NB4 (cell line): ENCODE data around the gene ANP32A.

Experiments
- POLR2A ChIP-seq: IDR thresholded peaks from 2 replicates; pipeline ENCODE4 v1.6.1; 2011; ENCODE audit warnings: mild to moderate bottlenecking; ENCODE audit not compliant: insufficient read length; ENCODE audit errors: extremely low read depth
- TF ChIP-seq, protein P1 (sequence below): IDR thresholded peaks from one replicate; pipeline ENCODE4 v1.5.1; 2012; ENCODE audit warnings: low read depth, low read length
- TF ChIP-seq, protein P2 (sequence below): IDR thresholded peaks from 2 replicates; pipeline ENCODE4 v1.6.1; 2011; ENCODE audit warnings: low read depth, low read length

DNA sequence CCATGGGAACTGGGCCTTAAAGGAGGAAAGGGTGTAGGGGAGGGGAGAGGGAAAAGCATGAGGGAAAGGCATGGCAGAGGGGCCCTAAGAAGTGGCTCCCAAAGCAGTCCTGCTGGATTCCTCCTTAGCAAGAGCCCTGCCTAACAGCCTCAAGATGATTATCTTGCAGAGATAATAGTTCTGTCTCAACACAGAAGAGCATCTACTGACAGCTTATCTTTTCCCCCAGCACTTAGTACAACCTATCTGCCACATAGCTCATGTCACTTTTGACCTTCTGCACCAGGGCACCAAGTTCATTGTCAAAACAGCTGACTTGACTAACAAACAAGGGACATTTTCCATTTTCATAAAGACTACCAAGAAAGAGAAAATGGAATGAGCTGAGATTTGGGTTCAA, 86.3 kb downstream of the ANP32A start:
- TF ChIP-seq POLR2A, result no peak
- TF ChIP-seq, protein P1, sequence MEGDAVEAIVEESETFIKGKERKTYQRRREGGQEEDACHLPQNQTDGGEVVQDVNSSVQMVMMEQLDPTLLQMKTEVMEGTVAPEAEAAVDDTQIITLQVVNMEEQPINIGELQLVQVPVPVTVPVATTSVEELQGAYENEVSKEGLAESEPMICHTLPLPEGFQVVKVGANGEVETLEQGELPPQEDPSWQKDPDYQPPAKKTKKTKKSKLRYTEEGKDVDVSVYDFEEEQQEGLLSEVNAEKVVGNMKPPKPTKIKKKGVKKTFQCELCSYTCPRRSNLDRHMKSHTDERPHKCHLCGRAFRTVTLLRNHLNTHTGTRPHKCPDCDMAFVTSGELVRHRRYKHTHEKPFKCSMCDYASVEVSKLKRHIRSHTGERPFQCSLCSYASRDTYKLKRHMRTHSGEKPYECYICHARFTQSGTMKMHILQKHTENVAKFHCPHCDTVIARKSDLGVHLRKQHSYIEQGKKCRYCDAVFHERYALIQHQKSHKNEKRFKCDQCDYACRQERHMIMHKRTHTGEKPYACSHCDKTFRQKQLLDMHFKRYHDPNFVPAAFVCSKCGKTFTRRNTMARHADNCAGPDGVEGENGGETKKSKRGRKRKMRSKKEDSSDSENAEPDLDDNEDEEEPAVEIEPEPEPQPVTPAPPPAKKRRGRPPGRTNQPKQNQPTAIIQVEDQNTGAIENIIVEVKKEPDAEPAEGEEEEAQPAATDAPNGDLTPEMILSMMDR, result no peak
- TF ChIP-seq, protein P2, sequence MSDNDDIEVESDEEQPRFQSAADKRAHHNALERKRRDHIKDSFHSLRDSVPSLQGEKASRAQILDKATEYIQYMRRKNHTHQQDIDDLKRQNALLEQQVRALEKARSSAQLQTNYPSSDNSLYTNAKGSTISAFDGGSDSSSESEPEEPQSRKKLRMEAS, result no peak
